Peyer's patch (tissue), 4 donors: ENCODE results near the gene NUP62. TPM values are rescaled to one million over a fixed set of nuclear protein-coding genes. Genes with fewer than 3 reads are reported as not detected.

Experiments
- DNase-seq, 3 donors: peaks; one replicate each; pipeline ENCODE4 v3.0.0-alpha.2; 2017 to 2019
- H3K27ac ChIP-seq, 4 donors: fragments of 200-600 bp; sonication (generic); one replicate each; pipeline ENCODE4 v1.5.1; 2016 to 2019
- H3K27me3 ChIP-seq, 2 donors: fragments of 200-600 bp; sonication (generic); one replicate each; pipeline ENCODE4 v1.5.1; 2019
- H3K36me3 ChIP-seq, 3 donors: fragments of 200-600 bp; sonication (generic); one replicate each; pipeline ENCODE4 v1.5.1; 2016 to 2019
- H3K4me1 ChIP-seq, 4 donors: fragments of 200-600 bp; sonication (generic); one replicate each; pipeline ENCODE4 v1.5.1; 2016 to 2019
- H3K4me3 ChIP-seq, 4 donors: fragments of 200-600 bp; sonication (generic); 1 replicate in 3 of 4; 2 replicates in 1 of 4; pipeline ENCODE4 v1.5.1; 2016 to 2019; ENCODE audit warnings: mild to moderate bottlenecking in 1 of 4
- H3K9me3 ChIP-seq, 4 donors: fragments of 200-600 bp; sonication (generic); one replicate each; pipeline ENCODE4 v1.5.1; 2016 to 2019; ENCODE audit warnings: mild to moderate bottlenecking in 1 of 4
- POLR2A ChIP-seq, 2 donors: fragments of 450-650 bp; IDR thresholded peaks; one replicate each; pipeline ENCODE4 v1.5.1; 2017; ENCODE audit warnings: antibody characterized with exemption in 2 of 2, mild to moderate bottlenecking in 2 of 2, moderate library complexity in 2 of 2
- total RNA-seq, 4 donors: library from RNA; depleted of rRNA; stranded (reverse); fragments of >200 nt; gene quantifications; one replicate each; pipeline ENCODE4 v1.1.0, GENCODE V29; 2016
- TF ChIP-seq, protein P1 (sequence below), 6 experiments: fragments of 450-650 bp in 4 of 6; fragments of 200-600 bp in 2 of 6; sonication (generic) in 1 of 6; IDR thresholded peaks; one replicate each; pipeline ENCODE4 v1.5.1; 2017 to 2019; ENCODE audit warnings: antibody characterized with exemption in 6 of 6, mild to moderate bottlenecking in 3 of 6, moderate library complexity in 1 of 6

NUP62 gene
- total RNA-seq, 4 donors from 2014 or later: 40.0 to 54.5 (median 46.0) TPM

- Histone ChIP-seq H3K4me3 (no peak overlapping the region), H3K4me1 (peaks cover 0 to 8% (median 0%) of the 10 kb centered on the region in 4 donors), H3K36me3 (no peaks in the 10 kb centered on the region), H3K27ac (no peak overlapping the region), H3K9me3 (no peaks in the 10 kb centered on the region), H3K27me3 (no peaks in the 10 kb centered on the region)
- no peak for DNase-seq
- no peak for TF ChIP-seq POLR2A (IDR thresholded peaks at IDR 0.05)
- TF ChIP-seq, protein P1, sequence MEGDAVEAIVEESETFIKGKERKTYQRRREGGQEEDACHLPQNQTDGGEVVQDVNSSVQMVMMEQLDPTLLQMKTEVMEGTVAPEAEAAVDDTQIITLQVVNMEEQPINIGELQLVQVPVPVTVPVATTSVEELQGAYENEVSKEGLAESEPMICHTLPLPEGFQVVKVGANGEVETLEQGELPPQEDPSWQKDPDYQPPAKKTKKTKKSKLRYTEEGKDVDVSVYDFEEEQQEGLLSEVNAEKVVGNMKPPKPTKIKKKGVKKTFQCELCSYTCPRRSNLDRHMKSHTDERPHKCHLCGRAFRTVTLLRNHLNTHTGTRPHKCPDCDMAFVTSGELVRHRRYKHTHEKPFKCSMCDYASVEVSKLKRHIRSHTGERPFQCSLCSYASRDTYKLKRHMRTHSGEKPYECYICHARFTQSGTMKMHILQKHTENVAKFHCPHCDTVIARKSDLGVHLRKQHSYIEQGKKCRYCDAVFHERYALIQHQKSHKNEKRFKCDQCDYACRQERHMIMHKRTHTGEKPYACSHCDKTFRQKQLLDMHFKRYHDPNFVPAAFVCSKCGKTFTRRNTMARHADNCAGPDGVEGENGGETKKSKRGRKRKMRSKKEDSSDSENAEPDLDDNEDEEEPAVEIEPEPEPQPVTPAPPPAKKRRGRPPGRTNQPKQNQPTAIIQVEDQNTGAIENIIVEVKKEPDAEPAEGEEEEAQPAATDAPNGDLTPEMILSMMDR (IDR thresholded peaks at IDR 0.05): no peak
These were observed 23.6 kb upstream of the NUP62 start for GRCh38 chr19:49952906-49953305.

- Histone ChIP-seq H3K27me3 (no peaks in the 10 kb centered on the region), H3K9me3 (no peaks in the 10 kb centered on the region), H3K4me1 (peaks cover 0 to 8% (median 0%) of the 10 kb centered on the region in 4 donors), H3K27ac (no peak overlapping the region), H3K4me3 (no peak overlapping the region), H3K36me3 (no peaks in the 10 kb centered on the region)
- no peak for DNase-seq
- TF ChIP-seq POLR2A (IDR thresholded peaks at IDR 0.05): no peak
- TF ChIP-seq, protein P1 (IDR thresholded peaks at IDR 0.05): no peak
These were observed 23.2 kb upstream of the NUP62 start for GRCh38 chr19:49952479-49952836.

GRCh38 chr19:49951806-49952478 lies 22.6 kb upstream of the NUP62 start:
- H3K9me3 ChIP-seq: no peaks in the 10 kb centered on the region
- no peaks in the 10 kb centered on the region for H3K27me3 ChIP-seq
- TF ChIP-seq, protein P1 (IDR thresholded peaks at IDR 0.05): no peak
- TF ChIP-seq POLR2A (IDR thresholded peaks at IDR 0.05): no peak
- peaks cover 0 to 8% (median 0%) of the 10 kb centered on the region in 4 donors for H3K4me1 ChIP-seq
- no peak overlapping the region for H3K4me3 ChIP-seq
- no peaks in the 10 kb centered on the region for H3K36me3 ChIP-seq
- no peak overlapping the region for H3K27ac ChIP-seq
- no peak for DNase-seq

- H3K4me1 ChIP-seq: peaks cover 0 to 8% (median 0%) of the 10 kb centered on the region in 4 donors
- H3K36me3 ChIP-seq: no peaks in the 10 kb centered on the region
- H3K9me3 ChIP-seq: no peaks in the 10 kb centered on the region
- no peak for TF ChIP-seq POLR2A (IDR thresholded peaks at IDR 0.05)
- TF ChIP-seq, protein P1 (IDR thresholded peaks at IDR 0.05): no peak
- no peak overlapping the region for H3K4me3 ChIP-seq
- no peak overlapping the region for H3K27ac ChIP-seq
- no peak for DNase-seq
- H3K27me3 ChIP-seq: no peaks in the 10 kb centered on the region
These were observed 21.7 kb upstream of the NUP62 start for GRCh38 chr19:49950956-49951526.

GRCh38 chr19:49950590-49950948 lies 21.3 kb upstream of the NUP62 start:
- H3K9me3 ChIP-seq: no peaks in the 10 kb centered on the region
- TF ChIP-seq, protein P1 (IDR thresholded peaks at IDR 0.05): no peak
- no peak for TF ChIP-seq POLR2A (IDR thresholded peaks at IDR 0.05)
- H3K27ac ChIP-seq: no peak overlapping the region
- no peak for DNase-seq
- no peaks in the 10 kb centered on the region for H3K27me3 ChIP-seq
- peaks cover 0 to 8% (median 0%) of the 10 kb centered on the region in 4 donors for H3K4me1 ChIP-seq
- H3K4me3 ChIP-seq: no peak overlapping the region
- no peaks in the 10 kb centered on the region for H3K36me3 ChIP-seq
